NCI-H1092 (cell line): ENCODE data around the gene FAM151A.
"Not testable (repeated sequence)": the region's sequence is repeated elsewhere in the genome, so short reads cannot be mapped to it uniquely, and the experiment has no call there.

Source experiments
- DNase-seq: peaks from one replicate; lab custom pipeline; 2025; lab: John Stamatoyannopoulos, UW

Gene FAM151A

GRCh38 chr1:54636461-54637446 lies 13.4 kb upstream of the FAM151A start:
- not testable (repeated sequence) for DNase-seq

DNA sequence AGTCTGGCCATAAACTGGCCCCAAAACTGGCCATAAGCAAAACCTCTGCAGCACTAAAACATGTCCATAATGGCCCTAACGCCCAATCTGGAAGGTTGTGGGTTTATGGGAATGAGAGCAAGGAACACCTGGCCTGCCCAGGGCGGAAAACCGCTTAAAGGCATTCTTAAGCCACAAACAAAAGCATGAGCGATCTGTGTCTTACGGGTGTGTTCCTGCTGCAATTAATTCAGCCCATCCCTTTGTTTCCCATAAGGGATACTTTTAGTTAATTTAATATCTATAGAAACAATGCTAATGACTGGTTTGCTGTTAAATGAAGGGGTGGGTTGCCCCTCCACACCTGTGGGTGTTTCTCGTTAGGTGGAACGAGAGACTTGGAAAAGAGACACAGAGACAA lies 12.5 kb upstream of the FAM151A start:
- DNase-seq = not testable (repeated sequence)

DNA sequence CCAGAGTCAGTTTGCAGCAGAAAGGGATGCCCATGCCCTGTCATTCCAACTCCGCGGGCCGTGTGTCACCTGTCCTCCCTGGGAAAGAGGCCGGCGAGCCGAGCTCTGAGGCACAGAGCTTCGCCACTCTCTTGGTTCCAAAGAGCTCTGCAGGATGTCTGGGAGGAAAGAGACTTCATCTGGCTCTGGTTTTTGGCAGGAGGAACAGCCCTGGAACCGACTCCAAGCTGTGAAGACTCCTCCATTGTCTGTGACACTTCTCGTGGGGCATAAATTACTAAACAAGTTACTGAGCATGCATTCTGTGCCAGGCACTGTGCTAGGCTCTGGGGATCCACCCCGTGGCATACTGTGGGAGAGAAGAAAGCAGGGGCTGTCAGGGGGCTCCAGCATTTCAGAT lies 3.9 kb upstream of the FAM151A start:
- DNase-seq = no peak

DNA sequence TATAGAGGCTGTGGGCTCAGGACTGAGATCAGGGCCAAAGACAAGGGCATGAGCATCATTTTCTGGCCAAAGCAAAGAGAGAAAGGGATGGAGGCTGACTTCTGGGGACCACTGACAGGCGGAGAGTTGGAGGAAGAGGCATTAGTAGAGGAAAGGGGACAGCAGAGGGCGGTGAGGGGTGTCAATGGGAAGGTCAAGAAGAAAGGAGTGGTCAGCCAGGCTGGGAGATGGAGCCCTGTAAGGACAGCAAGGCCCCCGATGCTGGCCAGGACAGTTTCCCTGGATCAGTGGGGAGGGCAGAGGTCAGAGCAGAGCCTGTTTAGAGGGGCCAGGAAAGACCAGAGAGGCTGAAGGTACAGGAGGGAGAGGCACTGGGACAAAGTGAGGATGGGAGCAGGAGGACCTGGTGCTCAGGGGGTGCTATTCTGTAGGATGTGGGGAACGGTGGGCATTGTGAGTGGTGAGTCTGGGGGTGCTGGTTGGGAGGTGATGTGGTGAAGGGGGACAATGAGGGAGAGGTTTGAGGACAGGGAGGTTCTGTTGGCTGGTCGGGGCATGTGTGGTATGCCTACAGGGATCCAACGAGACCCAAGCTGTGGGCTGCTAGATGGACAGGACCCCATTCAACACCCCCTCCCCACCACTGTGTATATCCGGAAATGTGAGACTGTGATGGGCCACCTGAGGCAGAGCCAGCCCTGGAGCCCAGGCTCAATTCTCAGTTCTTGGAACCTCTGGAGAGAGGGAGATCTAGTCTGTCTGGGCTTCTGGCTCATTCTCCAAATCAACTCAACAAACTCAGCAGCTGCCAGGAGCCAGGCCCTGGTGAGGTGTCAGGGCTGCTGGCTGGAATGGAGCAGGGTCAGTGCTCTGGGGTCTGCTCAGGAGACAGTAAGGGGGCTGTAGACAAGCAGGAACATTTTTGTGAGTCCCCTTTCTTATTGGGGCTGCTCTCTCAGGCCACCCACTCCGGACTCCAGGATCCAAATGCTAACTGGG lies 1.4 kb upstream of the FAM151A start:
- DNase-seq = no peak

DNA sequence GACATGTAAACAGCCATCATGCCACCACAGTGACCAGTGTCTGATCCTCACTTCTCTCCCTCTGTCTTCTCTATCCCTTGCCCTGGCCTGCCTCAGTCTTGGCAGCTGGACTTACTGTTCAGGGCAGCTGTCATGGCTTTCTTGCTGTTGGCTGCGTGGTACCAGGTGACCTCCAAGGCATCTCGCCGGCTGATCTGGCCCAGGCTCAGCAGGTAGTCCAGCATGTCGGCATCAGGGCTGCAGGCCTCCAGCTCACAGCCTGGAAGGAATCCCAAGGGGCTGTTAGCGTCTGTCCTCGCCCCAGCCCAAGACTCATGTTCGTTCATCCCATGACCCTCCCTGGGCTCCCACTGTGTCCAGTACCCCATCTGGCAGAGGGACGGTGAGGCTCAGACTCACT lies 3.6 kb downstream of the FAM151A start:
- DNase-seq = no peak

GRCh38 chr1:54615531-54616279 lies 7.6 kb downstream of the FAM151A start:
- DNase-seq = no peak

- DNase-seq = no peak
Measured at GRCh38 chr1:54614563-54614962, 8.8 kb downstream of the FAM151A start.

DNA sequence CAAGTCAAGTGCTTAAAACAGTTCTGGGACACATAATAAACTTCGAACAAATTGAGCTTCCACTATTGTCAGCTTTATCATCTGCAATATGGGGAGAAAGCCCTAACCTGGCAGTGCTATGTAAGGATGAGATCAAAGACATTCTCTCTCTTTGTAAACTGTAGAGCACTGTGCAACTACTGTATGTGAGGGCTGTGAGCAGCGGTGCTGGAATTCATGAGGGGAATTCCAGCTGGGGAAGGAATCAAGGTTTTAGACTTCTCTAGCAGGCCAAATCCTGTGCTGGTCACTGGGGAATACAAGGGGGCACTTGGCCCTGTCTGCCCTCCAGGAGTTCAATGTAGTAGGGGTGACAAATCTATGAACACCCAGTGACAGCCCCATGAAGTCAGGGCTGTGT lies 9.3 kb downstream of the FAM151A start:
- DNase-seq = no peak

GRCh38 chr1:54611621-54612020 lies 11.7 kb downstream of the FAM151A start:
- no peak for DNase-seq

DNA sequence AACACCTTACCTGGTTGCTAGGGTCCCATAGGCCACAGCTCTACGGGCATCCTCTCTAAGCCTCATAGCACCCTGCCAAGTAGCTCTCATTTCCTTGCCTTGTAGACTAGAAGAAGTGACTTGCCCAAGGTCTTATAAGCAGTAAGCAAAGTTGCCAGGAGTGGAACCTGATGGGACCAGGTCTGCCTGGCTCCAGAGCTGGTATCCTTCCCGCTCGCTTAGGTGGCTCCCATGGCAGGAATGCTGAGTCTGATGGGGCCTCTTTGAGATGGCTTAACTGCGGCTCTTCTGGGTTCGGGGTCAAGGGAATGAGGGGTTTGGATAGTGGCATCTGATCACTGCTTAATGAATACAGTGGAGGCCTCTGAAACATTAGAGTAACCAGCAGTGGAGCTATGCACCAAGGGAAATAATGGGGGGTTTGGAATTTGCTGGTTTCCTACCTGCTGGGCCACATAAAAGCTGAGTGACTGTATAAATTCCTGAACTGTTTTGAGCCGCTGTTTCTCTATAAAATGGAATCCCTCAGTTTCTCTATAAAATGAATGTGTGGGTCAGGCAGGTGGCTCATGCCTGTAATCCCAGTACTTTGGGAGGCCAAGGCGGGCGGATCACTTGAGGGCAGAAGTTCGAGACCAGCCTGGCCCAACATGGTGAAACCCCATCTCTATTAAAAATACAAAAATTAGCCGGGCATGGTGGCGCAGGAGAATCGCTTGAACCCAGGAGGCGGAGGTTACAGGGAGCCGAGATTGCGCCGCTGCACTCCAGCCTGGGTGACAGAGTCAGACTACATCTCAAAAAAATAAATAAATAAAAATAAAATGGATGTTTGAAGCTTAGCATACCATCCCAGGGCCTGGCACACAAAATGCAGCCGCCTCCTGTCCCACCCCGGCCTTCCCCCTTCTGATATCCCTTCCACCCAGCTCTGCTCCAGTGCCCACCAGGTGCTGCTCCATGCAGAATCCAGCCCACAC lies 12.4 kb downstream of the FAM151A start:
- no peak for DNase-seq

DNA sequence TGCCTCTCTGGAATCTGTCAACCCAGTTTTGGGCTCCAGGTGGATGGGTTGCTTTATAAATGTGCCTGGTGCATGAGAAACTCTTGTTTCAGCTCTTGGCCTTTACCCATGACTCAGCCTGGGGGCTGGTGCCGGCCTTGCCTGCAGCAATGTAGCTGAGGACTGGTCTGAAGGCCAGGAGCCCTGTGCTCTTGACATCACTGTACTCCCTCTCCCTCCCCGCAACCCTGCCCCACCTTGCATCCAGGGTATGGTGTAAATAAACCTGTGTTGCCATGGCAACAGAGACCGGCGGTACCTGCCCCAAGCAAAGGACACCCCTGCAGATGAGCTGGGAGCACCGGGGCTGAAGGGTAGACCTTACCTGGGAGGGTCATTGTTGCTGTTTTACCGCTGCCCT lies 13.3 kb downstream of the FAM151A start:
- no peak for DNase-seq

DNA sequence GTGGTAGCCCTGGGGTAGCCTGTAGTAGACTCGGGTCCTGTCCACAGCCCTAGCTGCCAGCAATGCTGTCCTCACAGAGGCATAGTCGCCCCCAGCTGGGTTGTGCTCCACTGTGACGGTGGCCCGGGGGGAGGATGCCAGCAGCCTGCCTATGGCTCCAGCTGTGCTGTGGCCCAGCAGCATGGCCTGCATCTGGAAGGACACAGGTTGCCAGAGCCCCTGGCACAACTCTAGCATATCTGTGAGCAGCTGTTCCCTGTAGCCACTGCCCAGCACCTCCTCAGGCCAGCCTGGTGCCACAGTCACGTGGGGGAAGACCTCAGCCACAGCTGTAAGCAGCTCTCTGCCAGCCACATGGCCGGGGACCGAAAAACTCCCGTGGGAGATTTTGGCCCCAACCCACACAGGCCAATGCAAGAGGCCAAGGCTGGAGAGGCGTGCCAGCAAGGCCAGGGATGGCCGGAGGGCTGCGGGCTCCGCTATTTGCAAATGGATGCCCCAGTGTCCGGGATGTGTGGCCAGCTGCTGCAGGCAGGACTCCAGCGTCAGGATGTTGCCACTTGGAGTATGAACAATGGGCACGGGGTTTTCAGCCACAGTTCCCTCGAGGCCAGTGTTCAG lies 13.9 kb downstream of the FAM151A start:
- no peak for DNase-seq

DNA sequence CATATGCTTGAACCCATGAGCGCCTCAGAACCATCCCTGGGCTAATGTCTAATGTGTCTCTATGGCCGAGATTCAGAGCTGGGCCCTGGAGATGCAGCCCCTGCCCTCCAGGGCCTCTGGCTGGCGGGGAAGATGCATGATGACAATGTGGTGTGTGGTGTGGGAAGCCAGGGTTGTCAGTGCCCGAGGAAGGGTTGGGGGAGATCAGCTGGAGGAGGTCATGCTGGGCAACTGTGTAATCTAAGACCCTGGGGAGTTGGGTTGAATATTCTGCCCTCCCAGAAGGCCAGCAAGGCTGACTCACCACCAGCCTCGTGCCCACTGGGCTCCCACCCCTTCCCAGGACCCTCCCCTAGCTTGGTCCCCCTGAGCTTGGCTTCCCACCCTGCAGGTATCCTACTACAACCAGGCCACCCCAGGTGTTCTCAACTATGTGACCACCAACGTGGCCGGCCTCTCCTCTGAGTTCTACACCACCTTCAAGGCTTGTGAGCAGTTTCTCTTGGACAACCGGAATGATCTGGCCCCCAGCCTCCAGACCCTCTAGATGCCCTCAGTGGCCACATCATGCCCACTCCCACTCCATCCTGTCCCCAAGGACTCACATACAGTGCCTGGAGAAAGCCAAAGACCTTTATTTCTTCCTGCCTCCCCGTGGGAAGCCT lies 14.6 kb downstream of the FAM151A start:
- DNase-seq = no peak

DNA sequence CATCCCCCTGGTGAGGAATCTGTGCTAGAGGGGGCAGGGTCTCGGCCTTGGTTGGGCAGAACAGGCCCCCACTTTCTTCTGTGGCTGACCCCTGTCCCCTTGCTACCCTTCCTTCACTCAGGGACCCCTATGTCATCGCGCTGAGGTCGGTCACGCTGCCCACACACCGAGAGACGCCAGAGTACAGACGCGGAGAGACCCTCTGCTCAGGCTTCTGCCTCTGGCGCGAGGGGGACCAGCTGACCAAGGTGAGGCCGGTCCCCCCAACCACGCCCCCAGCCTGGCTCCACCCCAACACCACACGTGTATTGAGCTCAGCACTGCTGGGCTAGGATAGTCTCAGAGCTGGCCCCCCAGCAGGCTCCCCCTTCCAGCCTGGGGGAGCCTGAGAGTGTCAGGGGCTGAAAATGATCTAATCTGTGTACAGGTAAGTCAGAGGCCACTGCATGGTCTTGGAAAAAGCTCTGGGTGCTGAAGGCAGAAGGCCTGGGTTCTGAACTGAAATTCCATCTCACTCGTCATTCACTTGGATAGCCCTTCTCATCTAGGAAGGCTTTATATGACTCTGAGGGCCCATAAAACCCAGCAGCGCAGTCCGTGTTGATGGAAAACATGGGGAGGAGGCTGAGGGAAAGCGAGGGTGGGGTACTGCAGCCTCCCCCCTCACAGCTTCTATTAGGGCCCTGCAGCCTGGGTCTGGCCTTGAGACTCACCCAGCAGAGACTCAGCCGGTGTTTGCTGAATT lies 15.3 kb downstream of the FAM151A start:
- DNase-seq = no peak

DNA sequence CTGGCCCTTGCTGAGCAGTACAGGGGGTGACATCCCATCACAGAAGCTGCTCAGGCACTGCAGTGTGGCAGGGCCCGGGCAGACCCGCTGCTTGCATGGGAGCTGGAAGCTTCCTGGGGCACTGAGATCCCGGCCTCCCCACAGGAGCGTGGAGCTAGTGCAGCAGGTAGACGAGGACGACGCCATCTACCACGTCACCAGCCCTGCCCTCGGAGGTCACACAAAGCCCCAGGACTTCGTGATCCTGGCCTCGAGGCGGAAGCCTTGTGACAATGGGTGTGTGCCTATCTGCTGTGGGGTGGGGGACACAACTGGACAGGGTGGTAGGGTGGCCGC lies 16.4 kb downstream of the FAM151A start:
- DNase-seq = no peak

DNA sequence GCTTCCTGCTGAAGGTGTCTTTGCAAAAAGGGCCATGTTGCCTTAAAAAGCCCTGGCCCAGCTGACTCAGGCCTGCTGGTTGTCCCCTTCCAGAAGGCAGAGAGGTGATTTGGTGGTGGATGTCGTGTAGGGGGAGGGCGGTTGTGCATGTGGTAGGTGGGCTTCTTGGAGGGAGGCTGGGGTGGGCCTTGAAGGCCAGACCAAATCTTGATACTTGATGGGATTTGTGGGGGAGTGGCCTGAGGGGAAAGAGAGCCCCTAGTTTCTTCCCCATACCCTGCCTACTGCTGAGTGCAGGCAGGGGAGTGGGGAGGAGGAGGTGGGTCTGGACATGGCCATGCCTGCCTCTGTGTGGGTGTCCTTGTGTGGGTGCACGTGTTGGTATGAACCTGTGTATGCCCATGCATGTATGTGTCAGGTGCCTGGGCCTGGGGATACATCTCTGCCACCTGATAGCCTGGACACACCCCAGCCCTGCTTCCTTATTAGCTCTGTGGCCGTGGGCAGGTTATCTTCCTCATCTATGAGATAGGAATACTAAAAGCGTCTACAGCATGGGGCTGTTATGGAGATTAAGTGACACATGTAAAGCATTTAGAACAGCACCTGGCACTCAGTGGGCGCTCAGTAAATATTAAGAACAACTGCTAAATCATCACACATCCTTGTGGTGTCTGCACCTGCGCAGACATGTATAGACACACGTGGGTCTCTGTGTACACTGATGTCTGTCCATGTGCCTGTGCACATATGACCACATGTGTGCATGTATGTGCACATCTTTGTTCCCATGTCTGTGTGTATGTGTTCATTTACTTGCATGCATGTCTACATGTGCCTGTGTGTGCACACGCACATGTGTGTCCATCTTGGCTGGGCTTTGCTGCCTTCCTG lies 17.0 kb downstream of the FAM151A start:
- no peak for DNase-seq

- DNase-seq = no peak
Measured at GRCh38 chr1:54604572-54605370, 18.6 kb downstream of the FAM151A start.
